Adipose tissue (tissue), 3 donors: Measurements from ENCODE around the gene HTR2A. TPM values are rescaled to one million over a fixed set of nuclear protein-coding genes. Genes with fewer than 3 reads are reported as not detected.
A peak's percentile ranks its signal among the peaks of the same experiment; 100 is the strongest.
"Not testable (repeated sequence)": the region's sequence is repeated elsewhere in the genome, so short reads cannot be mapped to it uniquely, and the experiment has no call there.

ENCODE experiments used
- H3K27ac ChIP-seq: one replicate; pipeline ENCODE4 v1.5.1; 2013; ENCODE audit warnings: low read depth, low read length
- WGBS, 3 donors: extraction: QIAGEN DNeasy Blood & Tissue Kit; methylation state at CpG; one replicate each; pipeline ENCODE4 v1.1.7; 2013; 5-methylcytosine and 5-hydroxymethylcytosine counted together
- polyA plus RNA-seq, 3 donors: library from polyadenylated mRNA; stranded (reverse); fragments of 200-250 nt; gene quantifications; one replicate each; pipeline ENCODE4 v1.2.3, GENCODE V29; 2013
- donor health status: healthy with polysubstance abuse.
- donor health status: Bipolar disorder and iron deficiency.
- donor health status: healthy.

HTR2A gene
- polyA plus RNA-seq, 3 donors, result 0.06 to 1.6 (median 0.48) TPM

DNA sequence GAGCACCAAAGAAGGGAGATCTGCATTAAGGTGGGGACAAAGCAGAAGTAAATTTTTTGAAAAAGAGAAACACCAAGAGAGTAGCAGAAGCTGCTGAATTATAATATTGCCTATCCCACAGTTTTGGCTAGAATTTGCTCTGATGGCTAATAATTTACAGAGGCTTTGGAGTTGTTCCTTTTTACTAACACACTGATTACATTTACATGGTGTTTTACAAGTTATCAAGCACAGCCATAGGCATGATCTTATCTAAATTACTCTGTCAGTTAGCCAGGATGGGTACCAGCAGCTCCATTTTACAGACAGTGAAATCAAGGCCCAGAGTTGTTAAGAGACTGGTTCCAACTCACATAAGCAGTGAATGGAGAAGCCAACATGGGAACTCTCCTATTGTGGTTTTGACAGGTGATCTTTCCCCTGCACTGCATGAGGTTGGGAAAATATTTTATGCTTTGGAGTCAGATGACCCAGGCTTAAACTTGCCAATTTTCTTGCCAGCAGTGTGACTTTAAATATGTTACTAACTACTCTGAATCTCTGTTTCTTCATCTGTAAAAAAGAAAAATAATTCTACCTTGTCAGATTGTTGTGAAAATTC lies 66.3 kb downstream of the HTR2A start:
- no peak overlapping the region for H3K27ac ChIP-seq

DNA sequence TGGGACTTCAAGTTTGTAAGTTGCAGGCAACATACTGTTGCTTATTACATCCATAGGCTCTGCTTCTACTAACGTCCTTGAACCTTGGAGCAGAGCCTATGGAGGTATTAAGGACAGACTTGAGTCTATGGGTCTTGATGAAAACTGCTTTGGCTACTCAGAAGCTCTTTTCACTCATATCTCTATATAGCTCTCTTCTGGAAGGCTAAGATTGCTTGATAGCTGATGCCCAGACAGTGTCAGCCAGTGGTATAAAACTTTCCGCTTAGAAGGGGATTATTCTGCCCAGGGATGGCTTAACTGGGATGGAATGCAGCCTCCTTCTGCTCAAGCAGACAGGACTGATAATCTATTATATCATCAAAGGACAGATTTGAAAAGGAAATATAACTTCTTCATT lies 74.3 kb downstream of the HTR2A start:
- 73 to 82% (median 79%) methylated on average over 2 of the region's 2 CpGs for WGBS, 3 donors
- no peak overlapping the region for H3K27ac ChIP-seq

DNA sequence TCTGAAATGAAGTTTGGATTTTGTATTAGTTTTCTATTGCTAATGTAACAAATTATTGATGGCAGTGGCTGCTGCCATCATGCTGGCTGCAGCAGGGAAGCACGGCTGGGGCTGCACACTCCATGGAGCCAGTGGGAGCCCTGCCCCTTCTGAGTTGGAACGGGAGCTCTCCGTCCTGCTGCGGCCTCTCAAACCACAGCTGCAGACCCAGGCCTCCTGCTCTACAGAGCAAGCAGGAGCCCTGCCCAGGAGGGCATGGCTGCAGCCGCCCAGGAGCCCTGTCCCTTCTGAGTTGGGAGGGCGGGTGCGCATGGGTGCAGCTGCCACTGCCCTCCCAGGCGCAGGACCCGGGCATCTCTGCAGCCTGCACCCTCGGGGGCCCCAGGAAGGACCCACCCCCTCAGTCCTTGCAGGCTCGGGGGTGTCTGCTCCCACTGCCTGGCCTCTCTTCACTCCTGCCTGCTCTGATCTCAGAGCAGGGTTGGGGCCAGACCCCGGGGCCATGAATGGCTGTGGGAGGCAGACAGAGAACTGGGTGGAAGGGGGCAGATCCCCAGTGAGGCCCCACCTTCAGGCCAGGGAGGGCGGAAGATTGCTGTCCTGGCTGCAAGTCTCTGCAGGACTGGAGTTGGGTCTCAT lies 78.9 kb downstream of the HTR2A start:
- H3K27ac ChIP-seq, result no peak overlapping the region
- WGBS, 3 donors, result 85 to 94% (median 91%) methylated on average over 13 of the region's 13 CpGs

DNA sequence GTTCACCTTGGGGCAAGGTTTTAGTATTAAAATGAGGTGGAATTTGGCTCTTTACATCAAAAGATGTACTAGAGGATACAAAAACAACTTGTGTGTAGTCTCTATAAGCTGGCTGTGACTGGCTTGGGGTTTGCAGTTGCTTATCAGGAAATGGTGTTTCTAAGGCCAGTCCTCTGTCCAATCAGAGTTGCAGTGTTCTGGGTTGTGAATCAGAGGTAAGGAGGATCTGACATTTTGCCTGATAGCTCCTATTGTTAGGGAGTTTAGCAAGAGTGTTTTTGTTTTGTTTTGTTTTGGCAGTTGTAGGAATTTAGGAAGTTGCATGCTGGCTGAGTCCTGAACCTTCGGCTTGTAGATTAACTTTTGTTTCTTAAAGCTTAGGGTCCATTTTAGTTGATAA lies 79.8 kb downstream of the HTR2A start:
- WGBS, 3 donors, result 47 to 74% (median 52%) methylated on average over 1 of the region's 1 CpG

DNA sequence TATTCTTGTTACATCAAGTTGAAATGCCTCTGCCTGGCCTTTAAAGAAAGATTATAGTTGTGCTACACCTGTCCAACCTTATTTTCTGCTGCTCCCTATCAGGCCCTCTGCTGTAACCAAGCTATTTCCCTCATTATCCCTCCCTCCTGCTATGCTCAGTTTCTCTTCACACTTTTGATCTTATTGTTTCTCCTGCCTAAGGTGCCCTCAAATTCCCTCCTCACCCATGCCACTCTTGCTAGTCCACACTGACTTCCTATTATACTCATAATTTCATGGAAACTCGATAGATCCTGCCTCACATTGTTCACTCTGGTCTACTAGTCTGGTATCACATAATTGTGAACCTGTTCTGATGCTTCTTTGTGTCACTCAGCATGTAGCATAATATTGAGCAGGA lies 80.5 kb downstream of the HTR2A start:
- WGBS, 3 donors, result 87 to 90% (median 88%) methylated on average over 1 of the region's 1 CpG
- no peak overlapping the region for H3K27ac ChIP-seq

More for the DNA sequence above, 79.8 kb downstream of the HTR2A start:
- no peak overlapping the region for H3K27ac ChIP-seq

DNA sequence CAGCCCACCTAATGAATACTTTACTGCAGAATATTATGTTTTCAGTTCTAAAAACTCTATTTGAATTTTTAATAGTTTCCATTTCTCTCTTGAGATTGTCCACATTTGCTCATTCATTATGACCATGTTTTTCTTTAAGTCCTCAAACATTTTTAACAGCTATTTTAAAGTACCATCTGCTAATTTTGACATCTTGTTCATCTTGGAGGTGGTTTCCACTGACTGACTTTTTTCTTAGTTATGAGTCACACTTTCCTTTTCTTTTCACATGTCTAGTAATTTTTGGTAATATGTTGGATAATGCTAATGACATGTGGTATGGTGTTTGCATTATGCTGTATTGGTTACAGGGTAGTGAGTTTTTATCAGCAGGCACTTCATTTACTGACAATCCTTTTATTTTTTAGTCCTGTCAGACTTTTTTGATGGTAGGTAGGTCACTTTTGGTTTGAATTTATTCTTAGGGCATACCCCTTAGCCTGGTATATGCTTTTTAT lies 84.5 kb downstream of the HTR2A start:
- no peak overlapping the region for H3K27ac ChIP-seq

DNA sequence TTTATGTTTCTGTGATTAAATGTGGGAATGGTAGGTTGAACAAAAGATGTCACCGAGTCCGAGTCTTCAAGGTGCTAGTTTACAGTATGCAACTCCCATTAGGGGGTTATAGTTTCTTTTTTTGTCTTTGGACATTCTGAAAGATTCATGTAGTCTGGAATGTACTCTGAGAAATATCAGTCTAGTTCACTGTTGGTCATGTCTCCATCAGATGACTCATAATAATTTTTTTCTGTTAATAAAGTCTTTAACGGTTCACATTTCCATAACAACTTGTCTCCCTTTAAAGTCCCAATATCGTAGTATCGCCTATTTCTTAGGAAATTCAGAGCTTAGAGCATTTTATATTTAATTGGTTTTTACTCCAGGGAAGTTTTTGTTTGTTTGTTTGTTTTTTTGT lies 86.4 kb downstream of the HTR2A start:
- 82 to 93% (median 90%) methylated on average over 5 of the region's 5 CpGs for WGBS, 3 donors
- H3K27ac ChIP-seq, result no peak overlapping the region

DNA sequence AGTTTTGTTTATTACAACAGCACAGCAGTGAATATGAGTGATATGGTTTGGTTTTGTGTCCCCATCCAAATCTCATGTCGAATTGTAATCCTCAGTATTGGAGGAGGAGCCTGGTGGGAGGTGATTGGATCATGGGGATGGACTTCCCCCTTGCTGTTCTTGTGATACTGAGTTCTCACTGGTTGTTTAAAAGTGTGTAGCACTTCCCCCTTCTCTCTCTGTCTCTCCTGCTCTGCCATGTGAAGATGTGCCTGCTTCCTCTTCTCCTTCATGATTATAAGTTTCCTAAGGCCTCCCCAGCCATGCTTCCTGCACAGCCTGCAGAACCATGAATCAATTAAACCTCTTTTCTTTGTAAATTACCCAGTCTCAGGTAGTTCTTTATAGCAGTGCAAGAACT lies 91.9 kb downstream of the HTR2A start:
- not testable (repeated sequence) for H3K27ac ChIP-seq
- whole genome bisulfite sequencing, 3 donors, result 68 to 94% (median 83%) methylated on average over 1 of the region's 1 CpG

DNA sequence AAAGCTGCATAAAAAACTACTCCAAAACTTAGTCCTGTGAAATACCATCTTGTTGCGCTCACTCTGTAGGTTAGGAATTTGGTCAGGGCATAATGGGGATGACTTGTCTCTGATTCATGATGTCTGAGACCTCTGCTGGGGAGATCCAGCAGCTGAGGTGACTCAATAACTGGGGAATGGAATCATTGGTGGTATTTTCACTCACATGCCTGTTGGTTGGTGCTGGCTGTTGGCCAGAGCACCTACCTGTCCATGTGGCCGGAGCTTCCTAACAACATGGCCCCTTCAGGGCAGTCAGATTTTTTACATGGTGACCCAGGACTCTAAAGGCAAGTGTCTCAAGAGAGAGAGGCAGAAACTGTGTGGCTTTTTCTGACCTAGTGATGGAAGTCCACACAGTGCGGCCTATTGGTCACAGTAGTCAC lies 92.5 kb downstream of the HTR2A start:
- 94 to 100% (median 98%) methylated on average over 3 of the region's 3 CpGs for WGBS, 3 donors
- no peak overlapping the region for H3K27ac ChIP-seq

DNA sequence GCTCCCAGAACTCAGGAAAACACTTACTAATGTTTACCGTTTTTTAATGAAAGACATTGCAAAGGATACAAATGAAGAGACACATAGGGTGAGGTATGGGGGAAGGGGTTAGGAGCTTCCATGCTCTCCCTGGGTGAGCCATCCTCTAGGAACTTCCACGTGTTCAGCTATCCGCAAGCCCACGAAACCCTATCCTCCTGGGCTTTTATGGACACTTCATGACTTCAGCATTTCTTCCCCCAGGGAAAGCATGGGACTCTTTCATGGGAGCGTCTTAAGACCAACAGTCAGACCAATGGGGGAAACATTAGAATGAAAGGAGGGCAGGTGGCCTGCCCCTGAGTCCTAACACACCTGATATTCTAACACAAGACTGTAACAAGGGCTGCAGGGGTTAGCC lies 93.3 kb downstream of the HTR2A start:
- 89 to 93% (median 92%) methylated on average over 5 of the region's 5 CpGs for WGBS, 3 donors

DNA sequence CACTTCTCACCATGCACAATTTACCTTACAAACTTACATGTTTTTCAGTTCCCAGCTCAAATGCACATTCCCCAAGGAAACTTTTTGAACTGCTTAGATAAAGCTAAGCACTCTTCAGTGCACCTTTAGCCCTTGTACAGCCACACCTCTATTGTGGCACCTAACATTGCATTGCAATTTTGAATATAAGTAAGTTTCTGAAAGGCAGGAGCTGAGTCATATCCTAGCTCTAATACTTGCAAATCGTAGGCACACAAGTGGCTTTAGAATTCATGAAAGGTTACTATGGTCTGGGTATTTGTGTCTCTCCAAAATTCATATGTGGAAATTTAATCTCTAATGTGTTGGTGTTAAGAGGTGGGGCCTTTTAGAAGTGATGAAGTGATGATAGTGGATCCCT lies 95.0 kb downstream of the HTR2A start:
- 67 to 74% (median 68%) methylated on average over 1 of the region's 1 CpG for WGBS, 3 donors
- no peak overlapping the region for H3K27ac ChIP-seq

More for the DNA sequence above, 93.3 kb downstream of the HTR2A start:
- no peak overlapping the region for H3K27ac ChIP-seq

DNA sequence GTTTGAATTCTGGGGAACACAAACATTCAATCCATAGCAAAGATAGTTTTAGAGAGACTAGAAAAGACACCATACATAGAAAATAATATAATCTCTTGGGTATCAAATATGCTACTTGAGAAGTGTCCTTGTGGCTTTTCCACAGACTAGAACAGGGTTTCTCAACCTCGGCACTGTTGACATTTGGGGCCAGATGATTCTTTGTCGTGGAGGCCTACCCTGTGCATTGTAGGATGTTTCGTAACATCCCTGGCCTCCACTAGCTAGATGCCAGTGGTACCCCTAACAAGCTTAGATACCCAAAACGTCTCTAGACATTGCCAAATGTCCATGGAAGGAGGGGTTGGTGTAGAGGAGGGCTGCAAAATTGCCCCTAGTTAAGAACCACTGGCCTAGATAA lies 97.7 kb downstream of the HTR2A start:
- no peak overlapping the region for H3K27ac ChIP-seq
- WGBS, 3 donors, result 54 to 81% (median 73%) methylated on average over 4 of the region's 4 CpGs

DNA sequence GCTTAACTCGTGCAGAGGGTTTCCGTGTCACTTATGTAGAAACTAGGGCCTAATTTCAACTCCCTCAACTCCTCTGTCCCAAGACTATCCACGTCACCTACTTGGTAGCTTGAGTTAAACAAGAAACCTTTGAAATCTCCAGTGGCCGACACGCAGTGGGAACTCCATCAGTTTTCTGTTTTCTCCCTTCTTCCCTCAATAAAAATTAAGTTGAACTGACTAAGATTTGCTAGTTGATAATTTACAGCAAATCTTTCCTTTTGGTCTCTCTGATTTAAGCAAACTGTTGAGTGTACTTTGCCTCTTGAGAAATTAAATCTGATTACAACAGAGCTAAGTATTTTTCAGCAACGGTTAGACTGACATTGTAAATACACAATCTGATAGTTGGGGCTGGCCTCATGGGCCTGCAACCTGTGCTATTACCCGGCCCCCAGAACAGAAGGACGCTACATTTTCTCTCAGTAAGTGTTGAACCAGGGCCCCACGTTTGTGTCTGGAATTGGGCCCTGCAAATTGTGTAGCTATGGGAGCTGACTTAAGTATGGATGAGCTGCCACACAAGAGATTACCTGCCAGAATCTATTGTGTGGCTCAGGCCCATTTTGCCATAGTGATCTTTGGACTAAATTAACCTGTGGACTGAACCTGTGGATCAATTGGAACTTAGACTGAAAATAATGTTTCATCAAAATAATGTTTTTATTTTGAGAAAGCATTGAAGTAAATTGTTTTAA lies 99.2 kb downstream of the HTR2A start:
- 27 to 51% (median 40%) methylated on average over 9 of the region's 9 CpGs for WGBS, 3 donors

DNA sequence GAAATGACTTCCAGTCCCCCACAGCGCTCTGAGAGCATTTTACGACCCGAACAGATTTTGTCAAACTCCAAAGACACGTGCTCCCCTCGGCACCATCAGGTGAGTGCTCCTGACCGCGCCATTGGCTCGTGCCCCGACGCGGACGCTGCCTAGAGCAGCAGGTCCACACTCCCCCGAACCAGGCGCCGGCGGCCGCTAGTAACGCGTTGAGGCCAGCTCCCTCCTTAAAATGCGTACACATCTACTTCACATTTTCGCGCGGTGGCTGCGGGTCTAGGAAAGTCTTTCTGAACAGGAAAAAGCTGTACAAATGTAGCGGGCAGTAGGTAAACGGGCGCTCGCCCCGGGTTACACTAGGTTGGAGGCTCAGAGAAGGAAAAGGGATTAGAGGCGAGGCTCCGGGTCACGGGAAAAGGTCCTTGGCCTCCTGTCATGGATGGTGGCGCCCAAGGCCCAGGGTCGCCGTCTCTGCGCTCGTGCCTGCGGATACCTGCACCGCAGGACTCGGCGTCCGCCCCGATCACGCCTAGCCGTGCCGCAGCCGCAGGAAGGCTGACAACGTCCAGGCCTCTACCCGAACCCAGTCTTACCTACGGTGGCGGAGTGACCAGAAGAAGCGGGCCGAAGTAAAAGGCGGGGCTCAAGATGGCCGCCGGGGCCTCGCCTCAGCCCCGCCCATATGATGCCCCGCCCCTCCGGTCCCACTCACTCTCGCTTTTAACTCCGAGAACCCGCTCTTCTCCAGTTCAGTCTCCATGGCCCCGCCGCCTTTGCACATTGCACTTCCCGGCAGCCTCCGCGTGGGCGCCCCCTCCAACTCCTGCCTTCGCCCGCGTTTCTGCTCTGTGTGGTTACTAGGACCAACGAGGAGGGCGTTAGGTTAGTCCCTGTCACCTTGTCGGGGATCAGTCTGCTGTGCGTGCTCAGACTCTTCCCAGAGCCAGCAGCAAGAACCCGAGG lies 100.1 kb downstream of the HTR2A start, which contains the start of gene ESD:
Gene ESD (minus strand): TSS at position 647 of the 960 bp plus-strand sequence. CDS start 5,748 bp downstream, outside the sequence.
- peak within 1 kb of the TSS; percentile 20 for H3K27ac ChIP-seq
- WGBS, 3 donors, result 0 to 1% (median 0%) methylated on average over 77 of the region's 77 CpGs

More for the DNA sequence above, 99.2 kb downstream of the HTR2A start:
- H3K27ac ChIP-seq, result peak overlapping the region; percentile 20

DNA sequence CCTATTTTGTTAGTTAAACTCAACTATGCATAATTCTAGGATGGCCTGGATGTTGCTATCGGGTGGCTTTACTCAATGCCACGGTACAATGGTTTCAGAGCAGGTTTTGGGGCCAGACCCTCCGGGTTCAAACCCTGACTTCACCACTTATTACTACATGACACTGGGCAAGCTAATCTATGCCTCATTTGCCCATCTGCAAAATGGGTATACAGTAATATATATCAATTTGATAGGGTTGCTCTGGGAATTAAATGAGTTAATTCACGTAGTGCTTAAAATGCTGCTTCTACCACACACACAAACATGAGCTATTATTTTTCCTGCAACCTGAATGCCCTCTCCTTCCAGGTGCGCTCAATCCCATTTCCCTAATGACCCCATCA lies 100.7 kb downstream of the HTR2A start:
- no peak overlapping the region for H3K27ac ChIP-seq
- 60 to 74% (median 66%) methylated on average over 5 of the region's 5 CpGs for WGBS, 3 donors

DNA sequence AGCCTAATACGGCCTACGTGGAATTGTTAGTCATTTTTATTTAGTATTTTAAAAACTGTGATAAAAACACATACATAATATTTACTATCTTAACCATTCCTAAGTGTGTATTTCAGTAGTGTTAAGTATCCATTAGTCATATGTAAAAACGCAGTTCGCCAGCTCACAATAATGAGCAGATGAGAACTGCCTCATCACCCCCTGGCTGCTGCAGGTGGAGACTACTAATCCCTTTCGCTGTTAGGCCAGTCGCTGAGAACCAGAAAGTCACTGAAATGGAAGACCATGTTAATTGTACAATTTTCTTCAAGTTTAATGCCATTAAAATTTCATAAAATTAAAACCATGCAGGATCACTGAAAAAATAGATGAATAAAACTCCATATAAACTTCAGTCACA lies 101.5 kb downstream of the HTR2A start:
- no peak overlapping the region for H3K27ac ChIP-seq
- 92 to 94% (median 92%) methylated on average over 6 of the region's 6 CpGs for WGBS, 3 donors

DNA sequence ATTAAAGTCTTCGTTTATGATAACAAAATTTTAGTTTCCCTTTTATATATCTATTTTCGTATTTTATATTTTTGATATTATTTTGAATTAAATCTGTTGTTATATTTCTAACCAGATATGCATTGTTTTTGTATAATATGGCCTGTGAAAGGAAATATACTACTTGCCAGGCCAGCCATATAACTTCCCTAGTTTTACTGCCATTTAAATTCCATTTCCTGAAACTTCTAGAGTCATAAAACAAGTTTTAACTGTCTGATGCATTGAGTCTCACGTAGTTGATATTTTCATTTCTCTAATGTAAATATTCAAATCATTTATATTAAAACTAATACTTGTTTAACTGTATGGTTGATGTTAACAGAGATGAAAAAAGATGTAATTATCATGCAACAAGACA lies 113.3 kb downstream of the HTR2A start:
- WGBS, 3 donors, result 89 to 92% (median 92%) methylated on average over 3 of the region's 3 CpGs
- no peak overlapping the region for H3K27ac ChIP-seq

DNA sequence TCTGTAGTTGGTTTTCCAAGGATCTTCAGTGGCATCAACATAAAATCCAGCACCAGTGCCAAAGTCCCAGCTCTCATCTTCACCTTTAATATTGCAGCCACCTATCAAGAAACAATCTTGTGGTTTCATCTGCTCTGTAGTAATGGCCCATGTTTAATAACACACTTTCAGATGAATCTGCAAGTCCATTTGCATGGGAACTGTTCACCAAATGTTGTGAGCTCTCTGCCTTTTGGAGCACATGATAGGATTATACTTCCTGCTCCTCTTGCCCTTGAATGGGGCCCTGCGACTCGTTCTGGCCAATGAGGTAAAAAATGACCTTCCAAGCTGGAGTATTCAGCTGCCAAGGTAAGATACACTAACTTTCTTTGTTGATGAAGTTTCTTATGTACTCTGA lies 114.2 kb downstream of the HTR2A start:
- WGBS, 3 donors, result 55 to 75% (median 72%) methylated on average over 2 of the region's 2 CpGs
- no peak overlapping the region for H3K27ac ChIP-seq
